Spleen (tissue), 7 donors: Measurements from ENCODE around the gene GALNT18.

ENCODE experiments used
- POLR2A ChIP-seq, 3 donors: fragments of 450-650 bp; IDR thresholded peaks; one replicate each; pipeline ENCODE4 v1.5.1; 2017; ENCODE audit warnings: antibody characterized with exemption in 3 of 3, mild to moderate bottlenecking in 1 of 3
- POLR2AphosphoS5 ChIP-seq, 3 donors: sonication (generic); formaldehyde crosslinking; IDR thresholded peaks; one replicate each; pipeline ENCODE4 v1.5.1; 2017; ENCODE audit warnings: antibody characterized with exemption in 3 of 3
- TF ChIP-seq, protein P1 (sequence below), 11 experiments: fragments of 200-600 bp in 7 of 11; fragments of 450-650 bp in 4 of 11; sonication (generic) in 4 of 11; IDR thresholded peaks in 8 of 11; conservative IDR thresholded peaks in 3 of 11; 1 replicate in 7 of 11; 2 replicates in 4 of 11; pipeline versions ENCODE4 v1.4.0 to v1.8.0; 2016 to 2021; ENCODE audit warnings: antibody characterized with exemption in 11 of 11, inconsistent platforms in 4 of 11, mild to moderate bottlenecking in 1 of 11
- donor health status: DM: no; HTN: no; CAD: no; lungs with moderate emphysema.
- donor health status: DM: no; HTN: no; CAD: no.
- donor health status: DM: no; HTN: no; CAD: no.

DNA sequence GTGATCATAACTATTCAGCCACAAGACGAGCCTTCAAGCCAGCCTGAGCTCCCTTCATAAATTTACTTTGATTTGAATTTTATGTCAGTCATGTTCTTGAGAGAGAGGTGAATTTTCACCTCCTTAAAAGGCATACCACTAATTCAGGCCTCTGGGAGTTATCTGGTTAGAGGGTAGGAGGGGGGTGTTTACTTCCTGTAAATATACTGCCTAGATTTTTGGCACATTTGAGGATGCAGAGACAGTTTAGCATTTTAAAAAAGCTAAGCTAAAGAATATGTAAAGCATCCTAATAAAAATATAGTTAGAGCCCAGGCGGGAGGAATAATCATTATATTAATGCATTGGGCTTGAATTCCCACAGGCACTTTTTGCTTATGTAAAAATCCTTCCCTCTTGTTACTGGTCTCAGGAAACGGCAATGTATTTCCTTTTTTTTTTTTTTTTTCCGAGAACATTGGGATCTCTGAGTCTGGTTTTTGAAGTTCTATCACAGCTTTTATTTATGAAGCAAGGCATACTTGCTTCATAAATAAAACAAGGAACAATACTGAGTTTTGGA, 385.2 kb downstream of the GALNT18 start:
- TF ChIP-seq POLR2AphosphoS5 (IDR thresholded peaks at IDR 0.05), result no peak
- TF ChIP-seq, protein P1, sequence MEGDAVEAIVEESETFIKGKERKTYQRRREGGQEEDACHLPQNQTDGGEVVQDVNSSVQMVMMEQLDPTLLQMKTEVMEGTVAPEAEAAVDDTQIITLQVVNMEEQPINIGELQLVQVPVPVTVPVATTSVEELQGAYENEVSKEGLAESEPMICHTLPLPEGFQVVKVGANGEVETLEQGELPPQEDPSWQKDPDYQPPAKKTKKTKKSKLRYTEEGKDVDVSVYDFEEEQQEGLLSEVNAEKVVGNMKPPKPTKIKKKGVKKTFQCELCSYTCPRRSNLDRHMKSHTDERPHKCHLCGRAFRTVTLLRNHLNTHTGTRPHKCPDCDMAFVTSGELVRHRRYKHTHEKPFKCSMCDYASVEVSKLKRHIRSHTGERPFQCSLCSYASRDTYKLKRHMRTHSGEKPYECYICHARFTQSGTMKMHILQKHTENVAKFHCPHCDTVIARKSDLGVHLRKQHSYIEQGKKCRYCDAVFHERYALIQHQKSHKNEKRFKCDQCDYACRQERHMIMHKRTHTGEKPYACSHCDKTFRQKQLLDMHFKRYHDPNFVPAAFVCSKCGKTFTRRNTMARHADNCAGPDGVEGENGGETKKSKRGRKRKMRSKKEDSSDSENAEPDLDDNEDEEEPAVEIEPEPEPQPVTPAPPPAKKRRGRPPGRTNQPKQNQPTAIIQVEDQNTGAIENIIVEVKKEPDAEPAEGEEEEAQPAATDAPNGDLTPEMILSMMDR (IDR thresholded peaks at IDR 0.05 in 8 of 11, conservative IDR thresholded peaks at IDR 0.05 in 3 of 11), result no peak
- no peak for TF ChIP-seq POLR2A (IDR thresholded peaks at IDR 0.05)
